SU-DHL-6 (cell line): ENCODE data around the gene SHISAL1.

Source experiments
- H2AFZ ChIP-seq: fragments of 200-600 bp; sonication (generic); 2 replicates; pipeline ENCODE4 v1.6.1; 2014; ENCODE audit warnings: low read depth, mild to moderate bottlenecking, moderate library complexity, mixed read lengths, antibody characterized with exemption, low read length; ENCODE audit not compliant: severe bottlenecking
- H3F3A ChIP-seq: fragments of 200-600 bp; shearing (Covaris generic); 2 replicates; pipeline ENCODE4 v1.6.0; 2016; ENCODE audit warnings: antibody characterized with exemption, mild to moderate bottlenecking; ENCODE audit not compliant: insufficient read depth
- H3K27ac ChIP-seq: fragments of 200-600 bp; sonication (generic); 2 replicates; pipeline ENCODE4 v1.5.1; 2016; ENCODE audit warnings: low read depth, mild to moderate bottlenecking, low read length, moderate library complexity, mixed read lengths
- H3K27me3 ChIP-seq: fragments of 200-600 bp; sonication (generic), shearing (Covaris generic); 2 replicates; pipeline ENCODE4 v1.6.0; 2014; ENCODE audit warnings: mild to moderate bottlenecking, low read length
- H3K36me3 ChIP-seq: fragments of 200-600 bp; sonication (generic); 2 replicates; pipeline ENCODE4 v1.6.1; 2014; ENCODE audit warnings: mild to moderate bottlenecking, low read length, mixed read lengths
- H3K4me2 ChIP-seq: fragments of 300-600, 200-600 bp; shearing (Covaris generic), sonication (generic); 2 replicates; pipeline ENCODE4 v1.6.0; 2014; ENCODE audit warnings: low read length, low read depth, mild to moderate bottlenecking; ENCODE audit not compliant: poor library complexity, severe bottlenecking
- H3K4me3 ChIP-seq: fragments of 200-600 bp; sonication (generic); 2 replicates; pipeline ENCODE4 v1.5.1; 2014; ENCODE audit warnings: antibody characterized with exemption, low read length, mild to moderate bottlenecking, mixed read lengths; ENCODE audit not compliant: insufficient read depth, poor library complexity, severe bottlenecking
- H3K79me2 ChIP-seq: fragments of 200-600 bp; sonication (generic); 2 replicates; pipeline ENCODE4 v1.6.1; 2014; ENCODE audit warnings: mild to moderate bottlenecking, low read length, moderate library complexity; ENCODE audit not compliant: insufficient read depth
- H3K9ac ChIP-seq: fragments of 200-600 bp; sonication (generic); 2 replicates; pipeline ENCODE4 v1.7.0; 2014; ENCODE audit warnings: mild to moderate bottlenecking, low read length
- H3K9me2 ChIP-seq: fragments of 200-600 bp; sonication (generic); replicated peaks from 2 replicates; pipeline ENCODE4 v1.6.1; 2014; ENCODE audit warnings: low read length; ENCODE audit not compliant: insufficient read depth
- H3K9me3 ChIP-seq: fragments of 200-600 bp; sonication (generic); 2 replicates; pipeline ENCODE4 v1.6.1; 2014; ENCODE audit warnings: low read length, mixed read lengths; ENCODE audit not compliant: insufficient read depth
- H4K20me1 ChIP-seq: fragments of 200-600 bp; sonication (generic); 2 replicates; pipeline ENCODE4 v1.6.1; 2014; ENCODE audit warnings: low read depth, mild to moderate bottlenecking, antibody characterized with exemption, low read length, moderate library complexity, mixed read lengths
- EZH2phosphoT487 ChIP-seq: fragments of 200-600 bp; sonication (generic), shearing (Covaris generic); conservative IDR thresholded peaks from 2 replicates; pipeline ENCODE4 v1.6.1; 2018; ENCODE audit warnings: mild to moderate bottlenecking, antibody characterized with exemption, low read length, moderate library complexity, mixed read lengths
- TF ChIP-seq, protein P1 (sequence below): fragments of 200-600 bp; sonication (generic); IDR thresholded peaks from one replicate; pipeline ENCODE4 v1.5.1; 2017; ENCODE audit warnings: antibody characterized with exemption, mild to moderate bottlenecking, low read length, moderate library complexity; ENCODE audit not compliant: insufficient read depth, poor library complexity, severe bottlenecking

SHISAL1 gene

DNA sequence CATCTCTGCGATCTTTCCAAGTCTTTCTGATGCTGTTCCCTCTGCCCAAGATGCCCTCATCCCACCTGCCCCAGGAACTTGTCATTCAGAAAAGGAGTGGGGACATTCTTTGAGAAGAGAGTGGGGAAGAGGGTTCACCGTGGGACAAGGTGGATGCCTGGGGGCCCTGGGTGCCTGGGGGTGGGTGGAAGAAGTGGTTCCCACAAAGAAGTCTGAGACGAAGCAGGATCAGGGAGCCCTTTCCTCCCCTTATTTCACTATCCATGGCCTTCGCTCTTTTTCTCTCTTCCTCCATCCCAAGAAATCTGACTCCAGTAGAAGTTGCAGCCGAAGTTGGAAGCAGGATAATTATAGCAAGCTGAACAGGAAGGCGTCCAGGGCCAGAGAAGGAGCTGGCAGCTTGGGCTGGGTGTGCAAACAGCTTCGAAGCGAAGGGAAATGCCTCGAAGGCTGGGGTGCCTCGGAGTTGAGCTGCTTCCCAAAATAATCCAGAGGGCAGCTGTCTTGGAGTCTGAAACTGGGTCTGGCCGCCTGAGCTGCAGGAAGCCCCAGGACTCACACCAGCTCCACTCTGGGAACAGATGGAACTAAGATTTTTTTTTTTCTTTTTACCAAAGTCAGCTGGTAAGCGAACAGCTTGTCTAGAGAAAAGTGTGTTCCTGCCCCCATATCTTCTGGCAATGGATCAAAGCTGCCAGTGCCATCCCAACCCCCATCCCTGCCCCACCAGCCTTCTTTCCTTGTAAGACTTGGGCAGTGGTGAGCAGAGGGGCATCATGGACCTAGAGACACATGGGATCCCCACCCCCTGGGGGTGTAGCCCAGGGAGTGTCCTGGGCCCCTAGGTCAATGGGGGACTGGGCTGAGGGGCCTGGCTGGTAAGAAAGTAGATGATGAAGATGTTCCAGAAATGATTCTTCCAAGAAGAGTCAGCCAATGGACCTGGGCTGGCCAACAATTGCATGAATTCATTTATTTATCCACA is 100.5 kb downstream of the SHISAL1 start:
- Histone ChIP-seq H3K9ac (no peak overlapping the region), H3K9me2 (no peaks in the 10 kb centered on the region), H3K4me3 (no peak overlapping the region), H3F3A (no peaks in the 10 kb centered on the region), H3K27ac (no peak overlapping the region), H3K79me2 (no peaks in the 10 kb centered on the region), H3K4me2 (no peak overlapping the region), H4K20me1 (no peaks in the 10 kb centered on the region), H3K9me3 (no peaks in the 10 kb centered on the region), H3K36me3 (no peaks in the 10 kb centered on the region), H2AFZ (no peak overlapping the region), H3K27me3 (no peaks in the 10 kb centered on the region)
- TF ChIP-seq, protein P1, sequence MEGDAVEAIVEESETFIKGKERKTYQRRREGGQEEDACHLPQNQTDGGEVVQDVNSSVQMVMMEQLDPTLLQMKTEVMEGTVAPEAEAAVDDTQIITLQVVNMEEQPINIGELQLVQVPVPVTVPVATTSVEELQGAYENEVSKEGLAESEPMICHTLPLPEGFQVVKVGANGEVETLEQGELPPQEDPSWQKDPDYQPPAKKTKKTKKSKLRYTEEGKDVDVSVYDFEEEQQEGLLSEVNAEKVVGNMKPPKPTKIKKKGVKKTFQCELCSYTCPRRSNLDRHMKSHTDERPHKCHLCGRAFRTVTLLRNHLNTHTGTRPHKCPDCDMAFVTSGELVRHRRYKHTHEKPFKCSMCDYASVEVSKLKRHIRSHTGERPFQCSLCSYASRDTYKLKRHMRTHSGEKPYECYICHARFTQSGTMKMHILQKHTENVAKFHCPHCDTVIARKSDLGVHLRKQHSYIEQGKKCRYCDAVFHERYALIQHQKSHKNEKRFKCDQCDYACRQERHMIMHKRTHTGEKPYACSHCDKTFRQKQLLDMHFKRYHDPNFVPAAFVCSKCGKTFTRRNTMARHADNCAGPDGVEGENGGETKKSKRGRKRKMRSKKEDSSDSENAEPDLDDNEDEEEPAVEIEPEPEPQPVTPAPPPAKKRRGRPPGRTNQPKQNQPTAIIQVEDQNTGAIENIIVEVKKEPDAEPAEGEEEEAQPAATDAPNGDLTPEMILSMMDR: no peak
- TF ChIP-seq EZH2phosphoT487: no peak

DNA sequence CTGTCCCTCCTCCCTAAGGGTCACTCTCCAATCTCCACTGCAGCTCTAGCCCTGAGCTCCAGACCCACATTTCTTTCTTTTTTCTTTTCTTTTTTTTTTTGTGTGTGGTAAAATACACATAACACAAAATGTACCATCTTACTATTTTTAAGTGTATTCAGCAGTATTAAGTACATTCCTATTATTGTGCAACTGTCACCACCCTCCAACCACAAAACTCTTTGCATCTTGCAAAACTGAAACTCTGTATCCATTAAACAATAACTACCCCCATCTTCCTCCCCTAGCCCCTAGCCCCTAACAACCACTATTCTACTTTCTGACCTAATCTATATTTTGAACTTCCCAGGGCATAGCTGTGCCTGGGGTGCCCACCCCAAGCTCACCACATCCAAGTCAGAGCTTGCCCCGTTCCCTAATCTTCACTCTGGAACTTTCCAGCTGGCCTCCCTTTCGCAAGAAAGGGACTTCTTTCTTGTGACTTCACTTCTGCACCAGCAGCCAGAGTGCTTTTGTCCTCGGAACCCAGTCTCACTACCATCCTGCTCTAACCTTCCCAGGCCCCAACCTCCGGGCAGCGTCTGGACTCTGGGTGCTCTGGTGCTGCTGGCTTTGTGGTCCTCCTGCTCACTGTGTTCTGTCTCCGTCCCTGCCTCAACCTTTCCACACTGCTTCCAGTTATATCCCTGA is 101.3 kb downstream of the SHISAL1 start:
- Histone ChIP-seq H3K9me2 (no peaks in the 10 kb centered on the region), H3K27me3 (no peaks in the 10 kb centered on the region), H3F3A (no peaks in the 10 kb centered on the region), H3K4me2 (no peak overlapping the region), H2AFZ (no peak overlapping the region), H3K27ac (no peak overlapping the region), H3K36me3 (no peaks in the 10 kb centered on the region), H3K79me2 (no peaks in the 10 kb centered on the region), H4K20me1 (no peaks in the 10 kb centered on the region), H3K4me3 (no peak overlapping the region), H3K9ac (no peak overlapping the region), H3K9me3 (no peaks in the 10 kb centered on the region)
- TF ChIP-seq EZH2phosphoT487: no peak
- TF ChIP-seq, protein P1: no peak

DNA sequence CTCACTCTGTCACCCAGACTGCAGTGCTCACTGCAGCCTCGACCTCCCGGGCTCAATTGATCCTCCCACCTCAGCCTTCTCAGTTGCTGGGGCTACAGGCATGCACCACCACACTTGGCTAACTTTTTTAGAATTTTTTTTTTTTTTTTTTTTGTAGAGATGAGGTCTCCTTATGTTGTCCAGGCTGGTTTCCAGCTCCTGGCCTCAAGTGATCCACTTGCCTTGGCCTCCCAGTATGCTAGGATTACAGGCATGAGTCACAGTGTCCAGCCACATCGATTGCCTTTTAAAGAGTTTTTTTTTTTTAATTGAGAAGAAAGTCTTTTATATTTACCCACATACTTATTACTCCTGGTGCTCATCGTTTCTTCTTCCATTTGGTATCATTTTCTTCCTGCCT is 102.0 kb downstream of the SHISAL1 start:
- H3K4me2 ChIP-seq: no peak overlapping the region
- no peak overlapping the region for H3K4me3 ChIP-seq
- H4K20me1 ChIP-seq: no peaks in the 10 kb centered on the region
- H2AFZ ChIP-seq: no peak overlapping the region
- H3K9me2 ChIP-seq: no peaks in the 10 kb centered on the region
- no peaks in the 10 kb centered on the region for H3K9me3 ChIP-seq
- no peaks in the 10 kb centered on the region for H3K27me3 ChIP-seq
- H3K27ac ChIP-seq: no peak overlapping the region
- H3F3A ChIP-seq: no peaks in the 10 kb centered on the region
- H3K36me3 ChIP-seq: no peaks in the 10 kb centered on the region
- H3K9ac ChIP-seq: no peak overlapping the region
- TF ChIP-seq EZH2phosphoT487: no peak
- TF ChIP-seq, protein P1: no peak
- no peaks in the 10 kb centered on the region for H3K79me2 ChIP-seq
